ENCODE measurements around the gene STX4. TPM values are rescaled to one million over a fixed set of nuclear protein-coding genes. Genes with fewer than 3 reads are reported as not detected.

Gene STX4
- polyA plus RNA-seq, 1 donor (not counting 4 experiments of a cell fraction or from before 2014, with no cell fraction given) = 43.6 TPM

DNA sequence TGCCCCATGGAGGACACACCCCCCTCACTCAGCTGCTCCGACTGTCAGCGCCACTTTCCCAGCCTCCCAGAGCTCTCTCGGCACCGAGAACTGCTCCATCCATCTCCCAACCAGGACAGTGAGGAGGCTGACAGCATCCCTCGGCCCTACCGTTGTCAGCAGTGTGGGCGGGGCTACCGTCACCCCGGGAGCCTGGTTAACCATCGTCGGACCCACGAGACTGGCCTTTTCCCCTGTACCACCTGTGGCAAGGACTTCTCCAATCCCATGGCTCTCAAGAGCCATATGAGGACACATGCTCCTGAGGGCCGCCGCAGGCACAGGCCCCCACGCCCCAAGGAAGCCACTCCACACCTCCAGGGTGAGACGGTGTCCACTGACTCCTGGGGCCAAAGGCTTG lies 43.0 kb downstream of the STX4 start:
- Histone ChIP-seq H3K9me1 (ENCODE audit: control insufficient read depth, extremely low read depth, insufficient read depth, low read length) (no peaks in the 10 kb centered on the region), H3K27ac (ENCODE audit: control insufficient read depth, insufficient read depth, low read length) (no peak overlapping the region), H3K9ac (ENCODE audit: control insufficient read depth, extremely low read depth, insufficient read depth, low read length) (no peak overlapping the region), H4K20me1 (ENCODE audit: control insufficient read depth, extremely low read depth, insufficient read depth, low read length) (no peaks in the 10 kb centered on the region), H2AFZ (ENCODE audit: control insufficient read depth, low read length) (no peak overlapping the region), H3K4me1 (ENCODE audit: control insufficient read depth, extremely low read depth, insufficient read depth, low read length) (peaks cover 11% of the 10 kb centered on the region), H3K79me2 (ENCODE audit: control insufficient read depth, insufficient read depth, low read length) (peaks cover 76% of the 10 kb centered on the region), H3K4me3 (ENCODE audit: control insufficient read depth in 2 of 3, extremely low read depth in 1 of 3, insufficient read depth in 2 of 3, low read depth in 1 of 3, low read length in 3 of 3) (no peak overlapping the region), H3K4me2 (ENCODE audit: control insufficient read depth, extremely low read depth, insufficient read depth, low read depth, low read length) (no peak overlapping the region), H3K9me3 (ENCODE audit: control insufficient read depth, low read depth, low read length) (no peaks in the 10 kb centered on the region), H3K36me3 (ENCODE audit: control insufficient read depth in 2 of 2, extremely low read depth in 1 of 2, insufficient read depth in 2 of 2, low read length in 2 of 2) (peaks cover 18 to 23% of the 10 kb centered on the region in 2 experiments), H3K27me3 (ENCODE audit: control insufficient read depth, extremely low read depth, insufficient read depth, low read length) (no peaks in the 10 kb centered on the region)
- TF ChIP-seq EZH2 (IDR thresholded peaks at IDR 0.05; ENCODE audit: low read length) = no peak
- TF ChIP-seq, protein P1, sequence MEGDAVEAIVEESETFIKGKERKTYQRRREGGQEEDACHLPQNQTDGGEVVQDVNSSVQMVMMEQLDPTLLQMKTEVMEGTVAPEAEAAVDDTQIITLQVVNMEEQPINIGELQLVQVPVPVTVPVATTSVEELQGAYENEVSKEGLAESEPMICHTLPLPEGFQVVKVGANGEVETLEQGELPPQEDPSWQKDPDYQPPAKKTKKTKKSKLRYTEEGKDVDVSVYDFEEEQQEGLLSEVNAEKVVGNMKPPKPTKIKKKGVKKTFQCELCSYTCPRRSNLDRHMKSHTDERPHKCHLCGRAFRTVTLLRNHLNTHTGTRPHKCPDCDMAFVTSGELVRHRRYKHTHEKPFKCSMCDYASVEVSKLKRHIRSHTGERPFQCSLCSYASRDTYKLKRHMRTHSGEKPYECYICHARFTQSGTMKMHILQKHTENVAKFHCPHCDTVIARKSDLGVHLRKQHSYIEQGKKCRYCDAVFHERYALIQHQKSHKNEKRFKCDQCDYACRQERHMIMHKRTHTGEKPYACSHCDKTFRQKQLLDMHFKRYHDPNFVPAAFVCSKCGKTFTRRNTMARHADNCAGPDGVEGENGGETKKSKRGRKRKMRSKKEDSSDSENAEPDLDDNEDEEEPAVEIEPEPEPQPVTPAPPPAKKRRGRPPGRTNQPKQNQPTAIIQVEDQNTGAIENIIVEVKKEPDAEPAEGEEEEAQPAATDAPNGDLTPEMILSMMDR (optimal IDR thresholded peaks at IDR 0.05 in 1 of 3, IDR thresholded peaks at IDR 0.05 in 1 of 3, conservative IDR thresholded peaks at IDR 0.05 in 1 of 3; ENCODE audit: extremely low read depth in 1 of 3, insufficient read depth in 2 of 3, low read length in 3 of 3) = no peak
- FAIRE-seq (no peak), DNase-seq (ENCODE audit: low read depth, low spot score) (no peak)
- dilution Hi-C loops (cut with MboI; ENCODE audit: extremely low pct_ligation_motif_present, low sequenced_read_pairs) = no loop called here

DNA sequence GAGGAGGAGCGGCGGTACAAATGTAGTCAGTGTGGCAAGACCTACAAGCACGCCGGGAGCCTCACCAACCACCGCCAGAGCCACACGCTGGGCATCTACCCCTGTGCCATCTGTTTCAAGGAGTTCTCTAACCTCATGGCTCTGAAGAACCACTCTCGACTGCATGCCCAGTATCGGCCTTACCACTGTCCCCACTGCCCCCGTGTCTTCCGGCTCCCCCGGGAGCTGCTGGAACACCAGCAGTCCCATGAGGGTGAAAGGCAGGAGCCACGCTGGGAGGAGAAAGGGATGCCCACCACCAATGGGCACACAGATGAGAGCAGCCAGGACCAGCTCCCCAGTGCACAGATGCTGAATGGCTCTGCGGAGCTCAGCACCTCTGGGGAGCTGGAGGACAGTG lies 43.7 kb downstream of the STX4 start:
- Histone ChIP-seq H3K27me3 (ENCODE audit: control insufficient read depth, extremely low read depth, insufficient read depth, low read length) (no peaks in the 10 kb centered on the region), H3K79me2 (ENCODE audit: control insufficient read depth, insufficient read depth, low read length) (peaks cover 72% of the 10 kb centered on the region), H3K9ac (ENCODE audit: control insufficient read depth, extremely low read depth, insufficient read depth, low read length) (no peak overlapping the region), H3K27ac (ENCODE audit: control insufficient read depth, insufficient read depth, low read length) (no peak overlapping the region), H3K9me3 (ENCODE audit: control insufficient read depth, low read depth, low read length) (no peaks in the 10 kb centered on the region), H3K4me3 (ENCODE audit: control insufficient read depth in 2 of 3, extremely low read depth in 1 of 3, insufficient read depth in 2 of 3, low read depth in 1 of 3, low read length in 3 of 3) (no peak overlapping the region), H3K4me1 (ENCODE audit: control insufficient read depth, extremely low read depth, insufficient read depth, low read length) (peaks cover 4% of the 10 kb centered on the region), H3K4me2 (ENCODE audit: control insufficient read depth, extremely low read depth, insufficient read depth, low read depth, low read length) (no peak overlapping the region), H3K36me3 (ENCODE audit: control insufficient read depth in 2 of 2, extremely low read depth in 1 of 2, insufficient read depth in 2 of 2, low read length in 2 of 2) (peaks cover 18 to 25% of the 10 kb centered on the region in 2 experiments), H2AFZ (ENCODE audit: control insufficient read depth, low read length) (no peak overlapping the region), H3K9me1 (ENCODE audit: control insufficient read depth, extremely low read depth, insufficient read depth, low read length) (no peaks in the 10 kb centered on the region), H4K20me1 (ENCODE audit: control insufficient read depth, extremely low read depth, insufficient read depth, low read length) (no peaks in the 10 kb centered on the region)
- no peak for TF ChIP-seq EZH2 (IDR thresholded peaks at IDR 0.05; ENCODE audit: low read length)
- TF ChIP-seq, protein P1 (optimal IDR thresholded peaks at IDR 0.05 in 1 of 3, IDR thresholded peaks at IDR 0.05 in 1 of 3, conservative IDR thresholded peaks at IDR 0.05 in 1 of 3; ENCODE audit: extremely low read depth in 1 of 3, insufficient read depth in 2 of 3, low read length in 3 of 3) = no peak
- no peak for DNase-seq (ENCODE audit: low read depth, low spot score)
- dilution Hi-C loops (cut with MboI; ENCODE audit: extremely low pct_ligation_motif_present, low sequenced_read_pairs) = no loop called here
- no peak for FAIRE-seq
